Osteoblast (primary cell): ENCODE measurements around the gene SNRPB2. TPM values are rescaled to one million over a fixed set of nuclear protein-coding genes. Genes with fewer than 3 reads are reported as not detected.

Experiments
- DNase-seq: peaks from one replicate; pipeline ENCODE4 v3.0.0; 2011; ENCODE audit warnings: low spot score, mixed read lengths; ENCODE audit not compliant: insufficient read length; ENCODE audit errors: missing footprints
- H2AFZ ChIP-seq: 2 replicates; pipeline ENCODE4 v1.6.0; 2011; ENCODE audit warnings: mild to moderate bottlenecking, low read length
- H3K27ac ChIP-seq: 2 replicates; pipeline ENCODE4 v1.5.1; 2011; ENCODE audit warnings: mild to moderate bottlenecking, low read depth, low read length, moderate library complexity
- H3K27me3 ChIP-seq: 2 replicates; pipeline ENCODE4 v1.6.0; 2012; ENCODE audit warnings: mild to moderate bottlenecking, control low read depth, inconsistent platforms, low read length, moderate library complexity; ENCODE audit not compliant: insufficient read depth
- H3K36me3 ChIP-seq: 2 replicates; pipeline ENCODE4 v1.5.1; 2011; ENCODE audit warnings: mild to moderate bottlenecking, low read length, control low read depth, moderate library complexity; ENCODE audit not compliant: insufficient read depth
- H3K4me1 ChIP-seq: 2 replicates; pipeline ENCODE4 v1.5.1; 2011; ENCODE audit warnings: mild to moderate bottlenecking, low read length, control low read depth, moderate library complexity; ENCODE audit not compliant: insufficient read depth
- H3K4me2 ChIP-seq: 2 replicates; pipeline ENCODE4 v1.6.0; 2011; ENCODE audit warnings: mild to moderate bottlenecking, low read length; ENCODE audit not compliant: insufficient read depth
- H3K4me3 ChIP-seq: fragments of 200-600 bp; sonication (generic); 3 replicates; pipeline ENCODE4 v1.5.1; 2012; ENCODE audit warnings: mild to moderate bottlenecking, low read length, inconsistent platforms; ENCODE audit not compliant: insufficient read depth
- H3K79me2 ChIP-seq: 2 replicates; pipeline ENCODE4 v1.6.0; 2012; ENCODE audit warnings: mild to moderate bottlenecking, low read length, control low read depth, inconsistent platforms; ENCODE audit not compliant: insufficient read depth
- H3K9me3 ChIP-seq: 2 replicates; pipeline ENCODE4 v1.5.1; 2011; ENCODE audit warnings: low read depth, low read length, control low read depth
- H4K20me1 ChIP-seq: 2 replicates; pipeline ENCODE4 v1.6.0; 2012; ENCODE audit warnings: mild to moderate bottlenecking, low read length, control low read depth; ENCODE audit not compliant: insufficient read depth
- CTCF ChIP-seq: IDR thresholded peaks from 2 replicates; pipeline ENCODE4 v1.5.1; 2011; ENCODE audit warnings: mild to moderate bottlenecking, low read depth, low read length, moderate library complexity; ENCODE audit errors: extremely low read depth
- total RNA-seq: library from RNA; depleted of rRNA; stranded (reverse); fragments of >200 nt; gene quantifications from 2 replicates; pipeline ENCODE4 v1.2.3, GENCODE V29; 2012

SNRPB2 gene
- total RNA-seq, 1 donor: 50.3 TPM

GRCh38 chr20:16714751-16715150 lies 15.1 kb upstream of the SNRPB2 start:
- H3K9me3 ChIP-seq: no peaks in the 10 kb centered on the region
- H2AFZ ChIP-seq: no peak overlapping the region
- TF ChIP-seq CTCF: no peak
- H3K4me3 ChIP-seq: no peak overlapping the region
- H3K4me1 ChIP-seq: no peaks in the 10 kb centered on the region
- H3K27ac ChIP-seq: no peak overlapping the region
- no peaks in the 10 kb centered on the region for H4K20me1 ChIP-seq
- no peaks in the 10 kb centered on the region for H3K79me2 ChIP-seq
- H3K27me3 ChIP-seq: peaks cover 3% of the 10 kb centered on the region
- H3K4me2 ChIP-seq: no peak overlapping the region
- H3K36me3 ChIP-seq: no peaks in the 10 kb centered on the region
- DNase-seq: no peak

- no peak overlapping the region for H3K27ac ChIP-seq
- TF ChIP-seq CTCF: no peak
- DNase-seq: no peak
- H3K9me3 ChIP-seq: no peaks in the 10 kb centered on the region
- no peak overlapping the region for H3K4me2 ChIP-seq
- no peak overlapping the region for H3K4me3 ChIP-seq
- H3K27me3 ChIP-seq: peaks cover 3% of the 10 kb centered on the region
- H2AFZ ChIP-seq: no peak overlapping the region
- no peaks in the 10 kb centered on the region for H3K36me3 ChIP-seq
- no peaks in the 10 kb centered on the region for H3K4me1 ChIP-seq
- no peaks in the 10 kb centered on the region for H3K79me2 ChIP-seq
- no peaks in the 10 kb centered on the region for H4K20me1 ChIP-seq
These were observed 10.4 kb upstream of the SNRPB2 start for GRCh38 chr20:16719421-16719820.

GRCh38 chr20:16729080-16729479 lies 746 bp upstream of the SNRPB2 start:
- H3K27ac ChIP-seq: no peak overlapping the region
- H4K20me1 ChIP-seq: no peaks in the 10 kb centered on the region
- DNase-seq: no peak
- peak overlapping the region; percentile 96 for H3K4me2 ChIP-seq
- H3K36me3 ChIP-seq: peaks cover 21% of the 10 kb centered on the region
- TF ChIP-seq CTCF: no peak
- H3K4me1 ChIP-seq: peaks cover 7% of the 10 kb centered on the region
- H3K4me3 ChIP-seq: peak overlapping the region; percentile 85
- peaks cover 10% of the 10 kb centered on the region for H3K27me3 ChIP-seq
- no peaks in the 10 kb centered on the region for H3K9me3 ChIP-seq
- peak overlapping the region; percentile 98 for H2AFZ ChIP-seq
- peaks cover 36% of the 10 kb centered on the region for H3K79me2 ChIP-seq

GRCh38 chr20:16732506-16733152 lies 2.8 kb downstream of the SNRPB2 start:
- no peak overlapping the region for H3K4me3 ChIP-seq
- no peak overlapping the region for H3K27ac ChIP-seq
- H2AFZ ChIP-seq: no peak overlapping the region
- TF ChIP-seq CTCF: no peak
- H3K79me2 ChIP-seq: peaks cover 60% of the 10 kb centered on the region
- no peak overlapping the region for H3K4me2 ChIP-seq
- peaks cover 7% of the 10 kb centered on the region for H3K4me1 ChIP-seq
- H3K9me3 ChIP-seq: no peaks in the 10 kb centered on the region
- peaks cover 16% of the 10 kb centered on the region for H4K20me1 ChIP-seq
- peaks cover 45% of the 10 kb centered on the region for H3K36me3 ChIP-seq
- peaks cover 9% of the 10 kb centered on the region for H3K27me3 ChIP-seq
- DNase-seq: no peak
